Measurements from ENCODE around the gene NRN1L.

The NRN1L gene

GRCh38 chr16:67883146-67883871, 1.4 kb upstream of the NRN1L start:
- TF ChIP-seq EGR1 (IDR thresholded peaks at IDR 0.05) (no peak), USF1 (IDR thresholded peaks at IDR 0.05) (peak; percentile 69)

GRCh38 chr16:67883872-67884261, 818 bp upstream of the NRN1L start:
- TF ChIP-seq MAX (IDR thresholded peaks at IDR 0.05) (no peak), RAD21 (IDR thresholded peaks at IDR 0.05; ENCODE audit: low read depth) (peak; percentile 58)

- no peak for TF ChIP-seq NFIC (IDR thresholded peaks at IDR 0.05)
- no peak for TF ChIP-seq MAX (IDR thresholded peaks at IDR 0.05)
- TF ChIP-seq TCF12 (IDR thresholded peaks at IDR 0.05; ENCODE audit: low read depth), result no peak
- no peak for TF ChIP-seq TEAD4 (IDR thresholded peaks at IDR 0.05)
- no peak for TF ChIP-seq ZBTB7A (IDR thresholded peaks at IDR 0.05; ENCODE audit: low read depth)
- TF ChIP-seq TAF1 (IDR thresholded peaks at IDR 0.05; ENCODE audit: low read depth), result no peak
- TF ChIP-seq EGR1 (IDR thresholded peaks at IDR 0.05), result no peak
- TF ChIP-seq YY1 (IDR thresholded peaks at IDR 0.05; ENCODE audit: low read depth), result no peak
- TF ChIP-seq EP300 (IDR thresholded peaks at IDR 0.05; ENCODE audit: borderline replicate concordance), result no peak
- TF ChIP-seq REST (IDR thresholded peaks at IDR 0.05; ENCODE audit: low read depth), result no peak
- TF ChIP-seq USF1 (IDR thresholded peaks at IDR 0.05), result no peak
- TF ChIP-seq RAD21 (IDR thresholded peaks at IDR 0.05; ENCODE audit: low read depth), result no peak
Measured at GRCh38 chr16:67885545-67885944, 860 bp downstream of the NRN1L start.

GRCh38 chr16:67885976-67886375, 1.3 kb downstream of the NRN1L start:
- TF ChIP-seq CEBPB (IDR thresholded peaks at IDR 0.05), result no peak
- TF ChIP-seq USF1 (IDR thresholded peaks at IDR 0.05), result no peak
- TF ChIP-seq RAD21 (IDR thresholded peaks at IDR 0.05; ENCODE audit: low read depth), result no peak
- TF ChIP-seq TEAD4 (IDR thresholded peaks at IDR 0.05), result no peak
- no peak for TF ChIP-seq CREB1 (IDR thresholded peaks at IDR 0.05; ENCODE audit: low read depth)
- no peak for TF ChIP-seq REST (IDR thresholded peaks at IDR 0.05; ENCODE audit: low read depth)
- no peak for TF ChIP-seq MAX (IDR thresholded peaks at IDR 0.05)
- TF ChIP-seq TAF1 (IDR thresholded peaks at IDR 0.05; ENCODE audit: low read depth), result no peak
- no peak for TF ChIP-seq NFIC (IDR thresholded peaks at IDR 0.05)
- no peak for TF ChIP-seq EGR1 (IDR thresholded peaks at IDR 0.05)
- no peak for TF ChIP-seq FOXM1 (IDR thresholded peaks at IDR 0.05; ENCODE audit: borderline replicate concordance, low read depth)
- no peak for TF ChIP-seq TCF12 (IDR thresholded peaks at IDR 0.05; ENCODE audit: low read depth)
- TF ChIP-seq YY1 (IDR thresholded peaks at IDR 0.05; ENCODE audit: low read depth), result no peak
- TF ChIP-seq EP300 (IDR thresholded peaks at IDR 0.05; ENCODE audit: borderline replicate concordance), result no peak
- no peak for TF ChIP-seq ZBTB7A (IDR thresholded peaks at IDR 0.05; ENCODE audit: low read depth)

- no peak for TF ChIP-seq EGR1 (IDR thresholded peaks at IDR 0.05)
- no peak for TF ChIP-seq ZBTB7A (IDR thresholded peaks at IDR 0.05; ENCODE audit: low read depth)
- TF ChIP-seq TAF1 (IDR thresholded peaks at IDR 0.05; ENCODE audit: low read depth), result no peak
- no peak for TF ChIP-seq EP300 (IDR thresholded peaks at IDR 0.05; ENCODE audit: borderline replicate concordance)
Measured at GRCh38 chr16:67886387-67886786, 1.7 kb downstream of the NRN1L start.

GRCh38 chr16:67888331-67888730, 3.6 kb downstream of the NRN1L start:
- no peak for TF ChIP-seq FOXM1 (IDR thresholded peaks at IDR 0.05; ENCODE audit: borderline replicate concordance, low read depth)
- TF ChIP-seq ZBTB7A (IDR thresholded peaks at IDR 0.05; ENCODE audit: low read depth), result no peak
- TF ChIP-seq EP300 (IDR thresholded peaks at IDR 0.05; ENCODE audit: borderline replicate concordance), result no peak
- no peak for TF ChIP-seq RAD21 (IDR thresholded peaks at IDR 0.05; ENCODE audit: low read depth)
- TF ChIP-seq EGR1 (IDR thresholded peaks at IDR 0.05), result no peak
- no peak for TF ChIP-seq USF1 (IDR thresholded peaks at IDR 0.05)
- no peak for TF ChIP-seq CEBPB (IDR thresholded peaks at IDR 0.05)
- no peak for TF ChIP-seq TAF1 (IDR thresholded peaks at IDR 0.05; ENCODE audit: low read depth)
- TF ChIP-seq YY1 (IDR thresholded peaks at IDR 0.05; ENCODE audit: low read depth), result no peak
- TF ChIP-seq NFIC (IDR thresholded peaks at IDR 0.05), result no peak
- no peak for TF ChIP-seq CREB1 (IDR thresholded peaks at IDR 0.05; ENCODE audit: low read depth)
- TF ChIP-seq MAX (IDR thresholded peaks at IDR 0.05), result no peak
- no peak for TF ChIP-seq REST (IDR thresholded peaks at IDR 0.05; ENCODE audit: low read depth)
- TF ChIP-seq TEAD4 (IDR thresholded peaks at IDR 0.05), result no peak
- TF ChIP-seq TCF12 (IDR thresholded peaks at IDR 0.05; ENCODE audit: low read depth), result no peak
